D721Med (cell line): ENCODE data around the gene GFOD2.

ENCODE experiments used
- DNase-seq: peaks from one replicate; pipeline ENCODE4 v3.0.0; 2011; ENCODE audit warnings: low spot score; ENCODE audit not compliant: insufficient read length
- FAIRE-seq: peaks from 2 replicates; lab custom pipeline; 2011; peaks lifted over from hg19 to GRCh38; lab: Jason Lieb, UNC
- CTCF ChIP-seq: IDR thresholded peaks from 2 replicates; pipeline ENCODE4 v1.5.1; 2012; ENCODE audit warnings: mild to moderate bottlenecking, control low read depth; ENCODE audit not compliant: insufficient read depth; ENCODE audit errors: missing control alignments

The GFOD2 gene

GRCh38 chr16:67719048-67719777 is at the start of gene GFOD2:
Gene GFOD2, minus strand, starts transcription at chr16:67719316. Its CDS starts 33,601 bp downstream, at chr16:67685715.
- no peak for FAIRE-seq
- no peak for TF ChIP-seq CTCF
- DNase-seq = peak; percentile 92

- no peak for FAIRE-seq
- no peak for DNase-seq
- TF ChIP-seq CTCF = no peak
Observed at GRCh38 chr16:67767953-67768352, 48.8 kb upstream of the GFOD2 start.

GRCh38 chr16:67766291-67766690 is 47.2 kb upstream of the GFOD2 start:
- TF ChIP-seq CTCF = no peak
- FAIRE-seq (no peak), DNase-seq (no peak)

GRCh38 chr16:67764158-67764667 is 45.1 kb upstream of the GFOD2 start:
- no peak for TF ChIP-seq CTCF
- DNase-seq (no peak), FAIRE-seq (no peak)

- DNase-seq = no peak
- no peak for FAIRE-seq
- TF ChIP-seq CTCF = no peak
Observed at GRCh38 chr16:67763066-67763465, 44.0 kb upstream of the GFOD2 start.

GRCh38 chr16:67762385-67762784 is 43.3 kb upstream of the GFOD2 start:
- FAIRE-seq (no peak), DNase-seq (no peak)
- TF ChIP-seq CTCF = no peak

GRCh38 chr16:67761924-67762323 is 42.8 kb upstream of the GFOD2 start:
- FAIRE-seq = no peak
- no peak for DNase-seq
- no peak for TF ChIP-seq CTCF
